Esophagus squamous epithelium (tissue), 4 donors: ENCODE data around the gene LCE2C.

Experiments
- CTCF ChIP-seq, 6 experiments: fragments of 450-650 bp in 4 of 6; fragments of 200-600 bp in 2 of 6; sonication (generic) in 2 of 6; IDR thresholded peaks; one replicate each; pipeline ENCODE4 v1.5.1; 2016 to 2019; ENCODE audit warnings: antibody characterized with exemption in 6 of 6, mild to moderate bottlenecking in 4 of 6, moderate library complexity in 4 of 6
- POLR2A ChIP-seq, 4 donors: fragments of 450-650 bp; IDR thresholded peaks; one replicate each; pipeline ENCODE4 v1.6.1; 2017; ENCODE audit warnings: antibody characterized with exemption in 4 of 4, mild to moderate bottlenecking in 4 of 4, moderate library complexity in 3 of 4

DNA sequence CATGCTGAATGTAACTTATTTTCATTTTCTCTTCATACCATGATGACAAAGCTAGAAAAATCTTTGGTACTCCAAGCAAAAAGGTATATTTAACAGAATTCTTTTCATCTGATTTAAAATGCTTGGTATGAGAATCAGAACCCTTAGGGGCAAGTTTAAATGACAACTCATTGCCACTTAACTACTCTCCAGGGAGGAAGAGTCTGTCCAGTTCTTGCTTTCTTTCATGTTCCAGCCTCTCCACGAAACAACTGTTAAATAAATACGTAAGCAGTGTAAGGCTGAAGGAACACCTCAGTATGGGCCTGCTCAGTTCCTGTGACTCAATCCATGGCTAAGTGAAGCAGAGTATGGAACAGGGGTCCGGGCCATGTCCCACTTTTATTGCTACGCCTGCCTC lies 24.7 kb downstream of the LCE2C start:
- TF ChIP-seq CTCF (IDR thresholded peaks at IDR 0.05): no peak
- TF ChIP-seq POLR2A (IDR thresholded peaks at IDR 0.05): no peak
